AG09309 (cell line): ENCODE measurements around the gene OSBPL8.
A peak's percentile ranks its signal among the peaks of the same experiment; 100 is the strongest.
"Not testable (repeated sequence)": the region's sequence is repeated elsewhere in the genome, so short reads cannot be mapped to it uniquely, and the experiment has no call there.

Source experiments
- DNase-seq: peaks from one replicate; pipeline ENCODE4 v3.0.0-alpha.2; 2010; ENCODE audit warnings: low read depth
- H3K4me3 ChIP-seq: 2 replicates; pipeline ENCODE4 v1.5.1; 2011; ENCODE audit warnings: mild to moderate bottlenecking, low read depth, low read length, moderate library complexity; ENCODE audit not compliant: control insufficient read depth
- CTCF ChIP-seq: IDR thresholded peaks from 2 replicates; pipeline ENCODE4 v1.5.1; 2011; ENCODE audit warnings: mild to moderate bottlenecking, low read depth, low read length, inconsistent platforms; ENCODE audit not compliant: insufficient read depth, control insufficient read depth; ENCODE audit errors: missing control alignments

OSBPL8 gene

GRCh38 chr12:76368230-76368629 is 191.3 kb downstream of the OSBPL8 start:
- no peak for DNase-seq
- TF ChIP-seq CTCF: no peak
- no peak overlapping the region for H3K4me3 ChIP-seq

- H3K4me3 ChIP-seq: no peak overlapping the region
- TF ChIP-seq CTCF: no peak
- no peak for DNase-seq
Observed at GRCh38 chr12:76366163-76366562, 193.4 kb downstream of the OSBPL8 start.

- not testable (repeated sequence) for H3K4me3 ChIP-seq, DNase-seq
Observed at GRCh38 chr12:76364131-76364530, 195.4 kb downstream of the OSBPL8 start.

- H3K4me3 ChIP-seq: no peak overlapping the region
- DNase-seq: no peak
- TF ChIP-seq CTCF: no peak
Observed at GRCh38 chr12:76360316-76360715, 199.3 kb downstream of the OSBPL8 start.

GRCh38 chr12:76356071-76356470 is 203.5 kb downstream of the OSBPL8 start:
- TF ChIP-seq CTCF: no peak
- no peak overlapping the region for H3K4me3 ChIP-seq

GRCh38 chr12:76348079-76348901 is 211.3 kb downstream of the OSBPL8 start, which contains the start of gene BBS10:
BBS10 (minus strand) TSS chr12:76348415; CDS start chr12:76348358, 57 bp downstream.
- peak; percentile 59 for DNase-seq
- peak within 1 kb of the TSS; percentile 82 for H3K4me3 ChIP-seq
- peak; percentile 60 for TF ChIP-seq CTCF

More at GRCh38 chr12:76356071-76356470, 203.5 kb downstream of the OSBPL8 start:
- no peak for DNase-seq

GRCh38 chr12:76346798-76347420 is 212.7 kb downstream of the OSBPL8 start:
- DNase-seq: no peak
- TF ChIP-seq CTCF: peak; percentile 59
- H3K4me3 ChIP-seq: peak overlapping the region; percentile 82
